ENCODE results near the gene SULF2. TPM values are rescaled to one million over a fixed set of nuclear protein-coding genes. Genes with fewer than 3 reads are reported as not detected.

The SULF2 gene
- total and polyA plus RNA-seq, 9 of the 15 experiments (the other 6 are each of a cell fraction or from before 2014, with no cell fraction given): 0.33 TPM; not detected in 8

GRCh38 chr20:47792021-47792618 lies 6.8 kb upstream of the SULF2 start (continued):
- TF ChIP-seq AFF4 (CRISPR knock-in tag; IDR thresholded peaks at IDR 0.05) (no peak), BRCA1 (IDR thresholded peaks at IDR 0.05) (no peak), BRCA1 (CRISPR knock-in tag; IDR thresholded peaks at IDR 0.05) (no peak)

DNA sequence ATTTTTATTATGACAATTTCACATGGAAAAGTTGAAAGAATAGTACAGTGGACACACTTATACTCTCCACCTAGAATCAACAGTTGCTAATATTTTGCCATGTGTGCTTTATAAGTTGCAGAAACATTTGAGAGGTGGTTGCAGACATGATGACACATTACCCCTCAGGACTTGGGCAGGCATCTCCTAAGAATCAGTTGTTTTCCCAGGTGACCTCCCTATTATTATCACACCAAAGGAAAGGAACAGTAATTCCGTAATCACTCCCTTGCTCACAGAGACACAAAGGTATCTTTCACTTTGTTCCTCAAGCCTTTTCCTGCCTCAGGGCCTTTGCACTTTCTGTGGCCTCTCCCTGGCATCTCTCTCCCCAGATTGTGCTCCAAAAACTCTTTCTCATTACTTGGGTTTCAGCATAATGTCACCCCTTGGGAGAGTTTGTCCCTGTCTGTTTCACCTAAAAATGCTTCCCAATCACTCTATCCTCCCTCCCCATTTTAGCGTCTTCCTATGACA lies 5.9 kb upstream of the SULF2 start:
- Histone ChIP-seq H3K9me3 (replicated peaks; ENCODE audit: control insufficient read depth, insufficient read depth, low read depth, low read length) (no peaks in the 10 kb centered on the region), H3K4me3 (no peak overlapping the region), H3K27ac (ENCODE audit: extremely low read depth, low read depth, low read length) (no peak overlapping the region), H3K36me3 (ENCODE audit: control insufficient read depth, insufficient read depth, low read length) (no peaks in the 10 kb centered on the region), H2AFZ (ENCODE audit: low read depth, low read length) (no peak overlapping the region), H3K4me1 (replicated peaks in 1 of 2; ENCODE audit: control insufficient read depth in 2 of 2, insufficient read depth in 2 of 2, low read length in 2 of 2) (peaks cover 0 to 3% of the 10 kb centered on the region in 2 experiments; a peak in 1 of 5 replicates), H3K4me2 (ENCODE audit: insufficient read depth, low read length) (no peak overlapping the region), H4K20me1 (replicated peaks; ENCODE audit: control insufficient read depth, insufficient read depth, low read length) (no peaks in the 10 kb centered on the region), H3K9me1 (ENCODE audit: control insufficient read depth, insufficient read depth, low read length) (no peaks in the 10 kb centered on the region), H3K79me2 (ENCODE audit: control insufficient read depth, insufficient read depth, low read length) (no peaks in the 10 kb centered on the region), H3K9ac (ENCODE audit: insufficient read depth in 1 of 2, low read depth in 2 of 2, low read length in 2 of 2) (no peak overlapping the region), H3K27me3 (ENCODE audit: control insufficient read depth in 2 of 2, insufficient read depth in 2 of 2, low read length in 2 of 2) (peaks cover 21 to 23% of the 10 kb centered on the region in 2 experiments)
- no peak for FAIRE-seq
- no peak for ATAC-seq
- ChIA-PET CTCF (ENCODE audit: low intra/inter-chr PET ratio) (no interaction called here), POLR2A (no interaction called here)
- no peak for DNase-seq (ENCODE audit: extremely low read depth in 1 of 4, low spot score in 3 of 4)
- WGBS (ENCODE audit: insufficient coverage, low coverage, missing lambda C conversion rate): 10% methylated on average over 2 of the region's 2 CpGs
- BruUV-seq (replicated peaks): no TSS peak
- TF ChIP-seq SP2 (IDR thresholded peaks at IDR 0.05; ENCODE audit: extremely low read depth, low read depth, low read length, poor library complexity, severe bottlenecking) (no peak), RBM25 (IDR thresholded peaks at IDR 0.05; ENCODE audit: low read depth, low read length, severe bottlenecking) (peak; percentile 14)
- in situ Hi-C loops (cut with MboI) (no loop called here), intact Hi-C loops (cut with micrococcal nuclease) (no loop called here)
